HEK293T (cell line): Measurements from ENCODE around the gene CD300A.

ENCODE experiments used
- BHLHE40 ChIP-seq: fragments of 450-650 bp; IDR thresholded peaks from 2 replicates; pipeline ENCODE4 v1.6.1; 2016; ENCODE audit warnings: mild to moderate bottlenecking, moderate library complexity, borderline replicate concordance
- CTBP1 ChIP-seq: fragments of 450-650 bp; IDR thresholded peaks from 2 replicates; pipeline ENCODE4 v1.6.1; 2016; ENCODE audit warnings: borderline replicate concordance
- FOXA1 ChIP-seq: fragments of 450-650 bp; IDR thresholded peaks from 2 replicates; pipeline ENCODE4 v1.6.1; 2016; ENCODE audit warnings: mild to moderate bottlenecking
- FOXM1 ChIP-seq: fragments of 450-650 bp; IDR thresholded peaks from 2 replicates; pipeline ENCODE4 v1.6.1; 2017; ENCODE audit warnings: mild to moderate bottlenecking, borderline replicate concordance
- L3MBTL2 ChIP-seq: fragments of 450-650 bp; conservative IDR thresholded peaks from 2 replicates; pipeline ENCODE4 v1.6.1; 2016; ENCODE audit warnings: mild to moderate bottlenecking
- LEF1 ChIP-seq: fragments of 450-650 bp; IDR thresholded peaks from 2 replicates; pipeline ENCODE4 v1.6.1; 2017; ENCODE audit warnings: mild to moderate bottlenecking, borderline replicate concordance
- NFRKB ChIP-seq: fragments of 450-650 bp; IDR thresholded peaks from 2 replicates; pipeline ENCODE4 v1.6.1; 2016; ENCODE audit warnings: mild to moderate bottlenecking, moderate library complexity
- PKNOX1 ChIP-seq: fragments of 450-650 bp; IDR thresholded peaks from 2 replicates; pipeline ENCODE4 v1.6.1; 2016
- SUZ12 ChIP-seq: fragments of 450-650 bp; IDR thresholded peaks from 2 replicates; pipeline ENCODE4 v1.6.1; 2016; ENCODE audit warnings: mild to moderate bottlenecking
- TARDBP ChIP-seq: fragments of 450-650 bp; IDR thresholded peaks from 2 replicates; pipeline ENCODE4 v1.6.1; 2016

GRCh38 chr17:74477411-74477810 lies 11.0 kb downstream of the CD300A start:
- TF ChIP-seq FOXM1 (no peak), LEF1 (no peak), FOXA1 (no peak), CTBP1 (no peak), PKNOX1 (no peak), SUZ12 (no peak), BHLHE40 (no peak), TARDBP (no peak), NFRKB (no peak), L3MBTL2 (no peak)
